NT2/D1 (cell line): ENCODE data around the gene FEN1.

Source experiments
- DNase-seq: peaks from one replicate; pipeline ENCODE4 v3.0.0-alpha.2; 2011; ENCODE audit warnings: low read depth, low spot score
- H3K27me3 ChIP-seq: 2 replicates; pipeline ENCODE4 v1.6.0; 2011; ENCODE audit warnings: mild to moderate bottlenecking; ENCODE audit not compliant: insufficient read length, insufficient read depth
- H3K36me3 ChIP-seq: 2 replicates; pipeline ENCODE4 v1.6.1; 2011; ENCODE audit warnings: mild to moderate bottlenecking, low read length, mixed read lengths; ENCODE audit not compliant: insufficient read depth, insufficient read length
- H3K4me1 ChIP-seq: 2 replicates; pipeline ENCODE4 v1.5.1; 2011; ENCODE audit not compliant: insufficient read depth, insufficient read length
- H3K4me3 ChIP-seq: 2 replicates; pipeline ENCODE4 v1.5.1; 2011; ENCODE audit warnings: low read depth; ENCODE audit not compliant: insufficient read length
- H3K9ac ChIP-seq: 2 replicates; pipeline ENCODE4 v1.6.0; 2011; ENCODE audit warnings: low read depth; ENCODE audit not compliant: insufficient read length
- H3K9me3 ChIP-seq: 2 replicates; pipeline ENCODE4 v1.5.1; 2011; ENCODE audit warnings: mild to moderate bottlenecking, low read length; ENCODE audit not compliant: insufficient read depth
- SUZ12 ChIP-seq: IDR thresholded peaks from 2 replicates; pipeline ENCODE4 v1.6.1; 2011; ENCODE audit not compliant: insufficient read length, insufficient read depth; ENCODE audit errors: extremely low read depth
- YY1 ChIP-seq: IDR thresholded peaks from 2 replicates; pipeline ENCODE4 v1.6.1; 2011; ENCODE audit not compliant: insufficient read length, insufficient read depth
- ZNF274 ChIP-seq: IDR thresholded peaks from 2 replicates; pipeline ENCODE4 v1.6.1; 2011; ENCODE audit warnings: mild to moderate bottlenecking, low read depth, low read length

The FEN1 gene

DNA sequence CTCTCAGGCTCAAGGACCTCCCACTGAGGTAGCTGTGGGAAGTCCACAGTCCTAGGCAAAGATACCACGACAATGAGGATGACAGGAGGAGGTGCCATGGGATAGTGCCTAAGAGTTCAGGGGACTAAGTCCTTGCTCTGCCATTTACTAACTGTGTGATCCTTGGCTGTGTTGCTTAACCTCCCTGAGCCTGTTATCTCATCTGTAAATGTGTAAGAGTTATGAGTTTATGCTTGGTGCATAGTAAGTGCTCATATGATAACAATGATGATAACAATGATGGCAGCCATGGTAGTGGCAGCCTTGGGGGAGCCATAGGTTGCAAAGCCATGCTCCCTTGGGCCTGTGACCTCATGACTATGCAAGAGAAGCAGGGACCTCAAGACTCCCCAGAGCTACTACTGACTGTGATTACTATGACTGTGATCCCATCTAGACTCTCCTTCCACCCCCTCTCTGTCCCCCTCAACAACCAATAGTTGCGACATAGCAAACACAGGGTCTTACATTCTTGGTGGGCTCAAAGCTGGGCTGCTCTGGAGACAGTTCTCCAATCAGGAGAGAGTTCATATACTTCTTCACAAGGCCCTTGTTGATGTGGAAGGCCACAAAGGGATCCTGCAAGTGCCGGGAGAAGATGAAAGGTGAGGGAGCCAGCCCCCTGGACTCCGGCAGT, 20.2 kb downstream of the FEN1 start:
- no peak for DNase-seq
- H3K4me3 ChIP-seq: no peak overlapping the region
- H3K4me1 ChIP-seq: peaks cover 7% of the 10 kb centered on the region
- TF ChIP-seq ZNF274 (no peak), YY1 (no peak), SUZ12 (no peak)
- H3K9ac ChIP-seq: no peak overlapping the region
- no peaks in the 10 kb centered on the region for H3K27me3 ChIP-seq
- peaks cover 67% of the 10 kb centered on the region for H3K36me3 ChIP-seq
- H3K9me3 ChIP-seq: peaks cover 7% of the 10 kb centered on the region; the same call in 1 of the 2 replicates

DNA sequence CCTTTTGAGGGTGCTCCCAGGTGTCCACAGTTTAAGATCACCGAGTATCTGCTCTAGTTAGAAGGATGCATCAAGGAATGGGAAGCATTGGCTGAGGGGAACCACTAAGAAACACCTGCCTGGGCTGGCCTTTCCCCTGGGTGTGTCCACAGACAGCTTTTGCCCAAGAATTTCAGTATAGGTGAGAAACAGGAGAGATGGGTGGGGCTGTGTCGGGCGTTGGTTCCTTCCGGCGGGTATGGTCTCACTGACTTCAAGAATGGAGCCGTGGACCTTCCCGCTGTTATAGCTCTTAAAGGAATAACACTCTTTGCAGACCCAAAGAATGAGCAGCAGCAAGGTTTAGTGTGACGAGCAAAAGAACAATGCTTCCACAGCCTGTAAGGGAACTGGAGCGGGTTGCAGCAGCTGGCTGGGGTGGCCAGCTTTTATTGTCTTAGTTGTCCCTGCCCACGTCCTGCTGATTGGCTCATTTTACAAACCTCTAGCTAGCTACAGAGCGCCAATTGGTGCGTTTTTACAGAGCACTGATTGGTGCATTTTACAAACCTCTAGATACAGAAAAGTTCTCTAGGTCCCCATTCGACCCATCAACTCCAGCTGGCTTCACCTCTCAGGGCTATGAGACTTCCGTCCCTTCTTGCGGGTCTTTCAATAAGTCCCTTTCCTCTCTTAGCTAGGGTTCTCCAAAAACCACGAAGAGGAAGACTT, 21.7 kb downstream of the FEN1 start:
- H3K9me3 ChIP-seq: peaks cover 7% of the 10 kb centered on the region; the same call in 1 of the 2 replicates
- H3K4me3 ChIP-seq: peak overlapping the region; percentile 96
- DNase-seq: no peak
- peak overlapping the region; percentile 79 for H3K9ac ChIP-seq
- TF ChIP-seq ZNF274 (no peak), SUZ12 (no peak), YY1 (no peak)
- no peaks in the 10 kb centered on the region for H3K27me3 ChIP-seq
- H3K36me3 ChIP-seq: peaks cover 51% of the 10 kb centered on the region
- peaks cover 7% of the 10 kb centered on the region for H3K4me1 ChIP-seq

DNA sequence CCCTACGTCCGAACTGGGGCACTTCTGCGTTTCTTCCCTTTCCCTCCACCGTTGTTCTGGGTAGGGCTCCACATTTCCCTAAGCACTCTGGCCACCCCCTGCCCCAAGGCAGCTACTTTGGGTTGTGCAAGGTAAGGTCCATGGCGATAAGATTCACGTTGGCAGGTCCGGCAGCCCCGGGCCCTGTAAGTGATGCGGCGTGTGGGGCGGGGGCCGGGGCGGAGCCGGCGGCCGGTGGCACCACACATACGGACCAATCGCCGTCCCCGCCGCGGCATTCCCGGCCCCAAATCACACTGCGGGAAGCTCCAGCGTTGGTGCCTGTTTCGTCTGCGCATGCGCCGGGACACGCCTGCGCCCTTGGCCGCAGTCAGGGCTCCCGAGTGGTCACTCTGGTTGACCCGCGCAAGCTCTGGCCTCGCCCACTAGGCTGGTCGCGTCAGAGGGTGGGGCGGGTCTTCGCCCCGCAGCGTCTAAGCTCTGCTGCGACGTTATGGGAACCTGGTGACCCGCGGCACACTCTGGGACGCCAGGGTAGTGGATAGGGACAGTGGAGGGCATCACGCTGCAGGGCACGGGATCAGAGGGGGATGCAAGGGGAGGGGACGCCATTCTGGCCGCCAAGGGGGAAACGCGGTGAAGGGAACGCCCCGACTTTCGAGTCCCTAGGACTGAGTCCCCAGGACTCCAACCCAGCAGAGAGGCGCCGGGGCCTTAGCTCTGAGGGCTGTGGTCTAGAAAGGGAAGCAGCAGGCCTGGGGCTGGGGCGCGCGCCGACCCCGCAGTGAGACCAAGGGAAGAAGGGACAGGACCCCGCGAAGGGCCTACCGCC, 22.5 kb downstream of the FEN1 start:
- Histone ChIP-seq H3K4me3 (peak overlapping the region; percentile 96), H3K4me1 (peaks cover 7% of the 10 kb centered on the region), H3K27me3 (no peaks in the 10 kb centered on the region), H3K9me3 (peaks cover 7% of the 10 kb centered on the region; the same call in 1 of the 2 replicates), H3K9ac (peak overlapping the region; percentile 100), H3K36me3 (peaks cover 44% of the 10 kb centered on the region)
- TF ChIP-seq ZNF274 (no peak), YY1 (no peak), SUZ12 (no peak)
- peak; percentile 92 for DNase-seq

DNA sequence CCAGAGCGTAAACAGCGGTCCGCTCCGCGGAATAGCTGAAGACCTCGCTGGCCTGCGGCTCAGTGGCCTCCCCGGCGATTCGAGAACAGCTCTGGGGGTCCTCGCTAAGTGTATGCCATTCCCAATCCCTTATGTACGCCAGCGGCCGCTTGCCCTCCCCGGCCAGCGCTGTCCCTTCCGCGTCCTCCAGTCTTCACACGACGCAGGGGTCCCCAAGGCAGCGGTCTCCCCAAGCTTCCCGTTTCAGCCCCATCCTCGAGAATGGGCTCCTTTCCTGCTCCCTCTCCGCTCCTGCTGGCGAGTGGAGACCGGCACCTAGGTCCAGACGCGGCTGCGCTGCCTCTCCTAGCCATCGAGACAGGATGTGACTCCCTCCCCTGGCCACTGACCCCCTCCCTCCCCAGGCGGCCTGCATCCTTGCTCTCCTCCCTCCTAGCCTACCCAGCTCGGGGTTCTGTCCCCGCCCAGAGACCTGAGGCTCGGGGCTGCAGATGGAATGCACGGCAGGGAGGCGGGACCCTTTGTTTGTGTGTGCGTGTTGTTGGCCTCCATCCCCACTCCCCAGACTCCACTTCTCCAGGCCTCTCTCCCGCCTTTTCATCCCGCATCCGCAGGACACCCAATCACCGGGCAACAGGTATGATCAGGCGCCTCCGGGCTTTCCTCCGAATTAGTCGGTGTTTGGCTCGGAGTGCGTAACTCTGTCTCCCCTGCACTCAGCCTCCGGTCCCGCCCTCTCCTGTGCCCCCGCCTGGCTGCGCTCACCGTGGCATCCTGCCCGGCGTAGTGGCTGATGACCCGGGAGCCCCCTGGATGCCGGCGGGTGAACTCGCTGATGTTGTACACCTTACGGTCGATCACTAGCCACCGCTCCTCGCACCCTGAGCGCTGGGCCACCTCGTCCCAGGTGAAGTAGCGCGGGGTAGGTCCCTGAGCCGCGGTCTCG, 23.4 kb downstream of the FEN1 start:
- H3K4me1 ChIP-seq: peaks cover 7% of the 10 kb centered on the region
- peak overlapping the region; percentile 100 for H3K9ac ChIP-seq
- peaks cover 7% of the 10 kb centered on the region; the same call in 1 of the 2 replicates for H3K9me3 ChIP-seq
- peaks cover 35% of the 10 kb centered on the region for H3K36me3 ChIP-seq
- no peaks in the 10 kb centered on the region for H3K27me3 ChIP-seq
- DNase-seq: no peak
- TF ChIP-seq SUZ12 (no peak), YY1 (no peak), ZNF274 (no peak)
- peak overlapping the region; percentile 96 for H3K4me3 ChIP-seq

DNA sequence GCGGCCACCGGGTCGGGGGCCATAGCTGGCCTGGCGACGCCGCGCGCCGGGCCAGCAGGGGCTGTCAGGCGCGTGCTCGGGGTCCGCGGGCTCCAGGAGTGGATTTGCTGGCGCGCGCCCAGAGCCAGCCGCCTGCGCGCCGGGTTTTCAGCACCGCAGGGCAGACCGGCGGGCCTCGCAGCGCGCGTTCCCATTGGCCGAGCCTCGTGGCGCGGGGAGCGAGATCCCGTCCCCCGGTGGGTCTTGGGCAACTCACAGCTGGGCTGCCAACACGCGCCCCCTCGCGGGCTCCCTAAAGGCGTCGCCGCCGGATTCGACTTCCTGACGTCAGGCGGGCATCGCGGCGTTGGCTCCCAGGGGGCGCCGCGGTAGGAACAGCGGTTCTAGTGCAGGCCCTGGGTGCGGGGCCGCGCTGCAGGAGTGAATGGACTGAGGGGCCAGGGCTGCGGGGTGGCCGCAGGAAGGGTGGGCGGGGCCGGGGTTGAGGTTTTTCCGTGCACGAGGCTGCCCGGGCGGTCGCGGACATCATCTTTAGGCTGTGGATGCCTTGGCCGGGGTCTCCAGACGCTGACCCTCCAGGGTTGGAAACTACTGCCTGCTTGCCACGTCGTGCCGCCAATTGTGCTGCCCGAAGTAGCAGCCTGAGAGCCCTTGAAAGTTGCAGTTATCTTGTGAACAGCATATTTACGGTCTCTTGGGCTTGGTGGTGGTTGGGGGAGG, 24.2 kb downstream of the FEN1 start, which contains the start of gene FADS1:
FADS1 (minus strand) TSS at position 268 of the 720 bp plus-strand sequence; CDS start at position 194, 74 bp downstream.
- H3K9me3 ChIP-seq: peaks cover 7% of the 10 kb centered on the region; the same call in 1 of the 2 replicates
- H3K9ac ChIP-seq: peak within 1 kb of the TSS; percentile 100
- DNase-seq: peak; percentile 86
- H3K36me3 ChIP-seq: peaks cover 26% of the 10 kb centered on the region
- peaks cover 7% of the 10 kb centered on the region for H3K4me1 ChIP-seq
- peak within 1 kb of the TSS; percentile 96 for H3K4me3 ChIP-seq
- no peaks in the 10 kb centered on the region for H3K27me3 ChIP-seq
- TF ChIP-seq SUZ12 (no peak), ZNF274 (no peak), YY1 (no peak)
